ENCODE measurements around the gene CHURC1.

DNA sequence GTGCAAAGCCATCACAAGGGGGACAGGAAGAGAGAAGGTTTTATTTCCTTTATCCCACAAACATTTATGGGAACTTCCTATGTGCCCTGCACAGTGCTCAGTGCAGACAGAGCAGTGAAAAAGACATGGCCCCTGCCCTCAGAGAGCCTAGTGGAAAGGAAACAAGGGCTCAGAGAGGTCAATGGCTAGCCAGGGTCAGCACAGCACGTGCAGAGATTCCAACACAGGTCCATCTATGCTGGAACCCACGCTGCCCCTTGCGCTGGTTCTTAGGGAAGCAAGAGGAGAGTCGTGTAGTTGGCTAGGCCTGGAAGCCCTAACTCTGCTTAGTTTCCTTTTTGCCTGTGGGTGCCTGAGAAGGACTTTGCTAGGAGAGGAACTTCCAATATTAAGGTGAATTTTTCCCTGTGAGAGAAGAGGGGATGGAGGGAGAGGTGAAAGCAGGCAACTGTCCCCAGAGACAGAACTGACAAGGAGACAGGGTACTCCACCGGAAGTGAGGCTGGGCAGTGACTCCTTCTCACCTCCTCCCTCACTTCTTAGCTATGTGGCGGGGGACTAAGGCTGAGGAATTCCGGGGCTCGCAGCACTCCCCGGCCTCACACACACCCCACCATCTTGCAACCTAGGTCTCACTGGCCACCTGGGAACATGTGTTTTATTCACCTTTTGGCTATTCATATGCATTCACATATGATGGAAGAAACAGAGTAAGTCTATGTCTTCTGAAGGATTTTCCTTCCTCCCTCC lies 40.4 kb downstream of the CHURC1 start:
- no peak for TF ChIP-seq POLR2A (IDR thresholded peaks at IDR 0.05; ENCODE audit: low read length)
- no peak for TF ChIP-seq GATA1 (IDR thresholded peaks at IDR 0.05; ENCODE audit: low read depth, low read length)
